ENCODE results near the gene CD226.
"Not testable (repeated sequence)": the region's sequence is repeated elsewhere in the genome, so short reads cannot be mapped to it uniquely, and the experiment has no call there.

Gene CD226

DNA sequence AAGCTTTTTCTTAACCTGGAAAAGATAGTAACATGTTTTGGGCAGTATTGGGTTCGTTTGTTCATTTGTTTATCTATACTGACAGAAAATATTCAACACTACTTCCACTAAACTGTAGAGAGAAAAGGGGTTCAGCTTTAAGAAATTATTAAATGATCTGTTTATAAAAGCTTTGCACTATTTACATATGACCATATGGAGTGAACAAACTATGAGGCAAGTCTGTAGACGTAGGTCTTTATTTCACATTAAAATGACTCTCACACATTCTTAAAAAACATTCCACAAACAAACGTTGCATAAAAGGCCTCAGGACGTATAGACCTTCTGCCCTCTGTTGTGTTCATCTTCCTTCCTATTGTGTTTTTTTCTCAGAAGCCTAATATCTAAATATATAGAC lies 94.6 kb downstream of the CD226 start:
- no peaks in the 10 kb centered on the region for H3K36me3 ChIP-seq (ENCODE audit: insufficient read depth, low read length)
- H3K9ac ChIP-seq (ENCODE audit: low read length) = no peak overlapping the region
- H3K27me3 ChIP-seq (ENCODE audit: control insufficient read depth in 1 of 2, insufficient read depth in 2 of 2, low read length in 2 of 2) = no peaks in the 10 kb centered on the region
- H3K4me1 ChIP-seq (ENCODE audit: insufficient read depth, low read length) = no peaks in the 10 kb centered on the region
- no peaks in the 10 kb centered on the region for H3K9me3 ChIP-seq (ENCODE audit: low read length)
- no peak overlapping the region for H3K27ac ChIP-seq (ENCODE audit: low read depth, low read length)
- no peak overlapping the region for H3K4me3 ChIP-seq (ENCODE audit: low read depth in 1 of 2, low read length in 2 of 2)

DNA sequence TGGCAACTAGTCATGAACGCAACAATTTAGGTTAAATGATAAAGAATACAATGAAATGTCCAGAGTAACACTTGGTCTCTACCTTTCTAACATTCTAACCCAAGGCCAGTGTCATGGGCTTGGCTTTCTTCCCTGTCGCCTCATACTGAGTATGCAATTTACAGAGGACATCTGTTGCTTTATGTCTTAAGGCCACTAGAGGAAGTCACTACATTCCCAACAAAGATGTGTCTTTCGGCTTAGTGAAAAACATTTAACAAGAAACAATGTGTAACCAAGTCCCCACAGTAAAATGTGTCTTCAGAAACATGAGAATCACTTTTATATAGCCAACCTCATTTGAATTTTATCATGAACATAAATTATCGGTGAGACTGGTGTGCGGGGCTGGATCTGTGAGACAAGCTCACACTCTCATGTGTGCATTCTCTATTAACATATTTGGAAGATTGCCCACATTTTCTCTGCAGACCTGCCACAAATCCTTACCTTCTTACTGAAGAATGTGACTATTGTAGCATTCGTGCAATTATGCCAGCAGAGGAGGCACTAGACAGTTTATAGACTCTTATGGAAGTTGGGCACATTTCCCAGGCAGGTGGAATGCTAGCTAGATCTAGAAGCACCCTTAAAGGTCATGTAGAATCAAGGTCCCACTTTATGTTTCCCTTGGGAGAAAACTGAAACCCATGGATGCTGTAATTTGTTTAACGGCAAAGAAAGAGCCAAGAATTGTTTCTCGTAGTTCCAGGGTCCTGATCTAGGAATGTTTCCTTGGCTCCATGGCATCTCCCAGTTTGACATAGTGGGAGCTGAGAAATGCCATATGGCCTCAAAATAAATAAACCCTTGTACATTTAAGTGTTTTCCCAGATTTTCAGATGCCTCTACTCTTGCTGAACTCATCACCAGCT lies 101.8 kb downstream of the CD226 start:
- Histone ChIP-seq H3K9ac (ENCODE audit: low read length) (no peak overlapping the region), H3K4me1 (ENCODE audit: insufficient read depth, low read length) (peaks cover 14% of the 10 kb centered on the region), H3K4me3 (ENCODE audit: low read depth in 1 of 2, low read length in 2 of 2) (no peak overlapping the region), H3K27me3 (ENCODE audit: control insufficient read depth in 1 of 2, insufficient read depth in 2 of 2, low read length in 2 of 2) (no peaks in the 10 kb centered on the region), H3K36me3 (ENCODE audit: insufficient read depth, low read length) (no peaks in the 10 kb centered on the region), H3K9me3 (ENCODE audit: low read length) (no peaks in the 10 kb centered on the region), H3K27ac (ENCODE audit: low read depth, low read length) (no peak overlapping the region)

DNA sequence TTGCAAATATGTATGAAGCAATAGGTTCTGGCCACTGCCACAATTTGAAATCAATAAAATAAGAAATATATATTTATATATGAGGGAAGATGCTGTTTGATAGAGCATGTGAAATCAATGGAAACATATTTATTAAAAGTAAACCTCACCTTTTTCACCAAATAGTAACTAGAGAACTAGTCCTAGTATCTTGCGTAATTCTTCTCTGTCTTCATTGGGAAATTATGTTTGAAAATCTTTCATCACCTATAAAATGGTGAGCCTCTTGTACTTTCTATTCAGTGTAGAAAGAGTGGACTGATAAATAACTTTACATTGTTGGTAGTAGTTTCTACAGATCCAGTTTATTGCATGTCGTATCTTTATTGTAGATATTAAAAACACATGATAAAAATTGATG lies 103.0 kb downstream of the CD226 start:
- Histone ChIP-seq H3K4me3 (ENCODE audit: low read depth in 1 of 2, low read length in 2 of 2) (no peak overlapping the region), H3K9ac (ENCODE audit: low read length) (no peak overlapping the region), H3K27ac (ENCODE audit: low read depth, low read length) (no peak overlapping the region), H3K4me1 (ENCODE audit: insufficient read depth, low read length) (peaks cover 14% of the 10 kb centered on the region), H3K27me3 (ENCODE audit: control insufficient read depth in 1 of 2, insufficient read depth in 2 of 2, low read length in 2 of 2) (no peaks in the 10 kb centered on the region), H3K36me3 (ENCODE audit: insufficient read depth, low read length) (no peaks in the 10 kb centered on the region), H3K9me3 (ENCODE audit: low read length) (no peaks in the 10 kb centered on the region)

DNA sequence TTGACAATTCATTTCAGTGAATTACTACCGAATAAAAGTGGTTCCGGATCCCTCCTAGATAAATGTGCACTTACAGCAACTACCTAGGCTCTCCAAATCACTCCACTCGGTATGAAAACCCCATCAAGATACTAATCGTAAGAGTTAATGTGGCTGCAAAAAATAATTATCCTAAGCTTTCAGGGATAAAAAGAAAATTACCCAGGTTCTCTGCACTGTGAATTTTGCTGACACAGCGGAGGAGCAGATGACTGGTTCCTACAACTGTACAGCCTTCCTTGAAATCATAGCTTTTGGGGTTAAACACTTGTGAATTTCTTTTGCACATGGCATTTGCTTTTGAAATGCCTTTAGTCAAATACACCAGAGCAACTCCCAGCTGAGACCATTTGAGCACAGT lies 104.7 kb downstream of the CD226 start:
- Histone ChIP-seq H3K27me3 (ENCODE audit: control insufficient read depth in 1 of 2, insufficient read depth in 2 of 2, low read length in 2 of 2) (no peaks in the 10 kb centered on the region), H3K4me3 (ENCODE audit: low read depth in 1 of 2, low read length in 2 of 2) (no peak overlapping the region), H3K27ac (ENCODE audit: low read depth, low read length) (no peak overlapping the region), H3K36me3 (ENCODE audit: insufficient read depth, low read length) (no peaks in the 10 kb centered on the region), H3K9ac (ENCODE audit: low read length) (no peak overlapping the region), H3K4me1 (ENCODE audit: insufficient read depth, low read length) (peaks cover 14% of the 10 kb centered on the region), H3K9me3 (ENCODE audit: low read length) (no peaks in the 10 kb centered on the region)

DNA sequence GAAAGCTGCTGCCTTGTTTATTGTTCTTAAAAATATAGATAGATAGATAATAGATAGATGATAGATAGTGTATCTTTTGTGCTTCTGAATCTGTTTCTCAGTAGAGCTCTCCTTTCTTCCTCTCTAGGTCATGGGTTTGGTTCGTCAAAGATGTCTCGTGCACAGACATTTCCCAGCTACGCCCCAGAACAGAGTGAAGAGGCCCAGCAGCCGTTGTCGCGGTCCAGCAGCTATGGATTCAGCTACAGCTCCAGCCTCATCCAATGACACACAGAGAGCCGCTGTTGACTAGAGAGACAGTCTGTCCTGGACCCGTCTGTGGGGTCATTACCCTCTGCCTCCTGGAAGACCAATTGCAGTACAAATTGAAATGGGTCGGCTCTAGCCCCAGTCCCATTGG lies 106.6 kb downstream of the CD226 start:
- H3K27ac ChIP-seq (ENCODE audit: low read depth, low read length) = no peak overlapping the region
- H3K9me3 ChIP-seq (ENCODE audit: low read length) = no peaks in the 10 kb centered on the region
- no peaks in the 10 kb centered on the region for H3K36me3 ChIP-seq (ENCODE audit: insufficient read depth, low read length)
- H3K9ac ChIP-seq (ENCODE audit: low read length) = no peak overlapping the region
- no peaks in the 10 kb centered on the region for H3K27me3 ChIP-seq (ENCODE audit: control insufficient read depth in 1 of 2, insufficient read depth in 2 of 2, low read length in 2 of 2)
- H3K4me3 ChIP-seq (ENCODE audit: low read depth in 1 of 2, low read length in 2 of 2) = no peak overlapping the region
- H3K4me1 ChIP-seq (ENCODE audit: insufficient read depth, low read length) = peaks cover 8% of the 10 kb centered on the region

DNA sequence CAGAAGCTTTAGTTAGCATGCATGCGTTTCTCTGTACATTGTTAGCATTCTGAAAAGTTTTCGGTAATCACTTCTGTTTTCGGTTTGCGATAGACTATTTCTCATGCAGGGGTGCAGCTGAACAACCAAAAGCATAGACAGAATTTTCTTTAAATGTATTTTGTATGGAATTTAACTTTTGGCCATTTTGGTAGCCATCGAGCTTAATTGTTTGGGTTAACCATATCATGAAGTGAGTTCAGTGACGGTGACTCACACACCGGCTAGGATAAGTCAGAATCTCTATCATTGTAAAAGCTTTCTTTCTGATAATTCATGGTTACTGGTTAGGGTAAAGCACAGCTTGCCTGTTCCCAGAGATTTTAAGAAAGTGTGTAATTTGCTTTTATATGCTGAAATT lies 107.2 kb downstream of the CD226 start:
- Histone ChIP-seq H3K4me1 (ENCODE audit: insufficient read depth, low read length) (peaks cover 2% of the 10 kb centered on the region), H3K9me3 (ENCODE audit: low read length) (no peaks in the 10 kb centered on the region), H3K9ac (ENCODE audit: low read length) (no peak overlapping the region), H3K36me3 (ENCODE audit: insufficient read depth, low read length) (no peaks in the 10 kb centered on the region), H3K27me3 (ENCODE audit: control insufficient read depth in 1 of 2, insufficient read depth in 2 of 2, low read length in 2 of 2) (no peaks in the 10 kb centered on the region), H3K4me3 (ENCODE audit: low read depth in 1 of 2, low read length in 2 of 2) (no peak overlapping the region), H3K27ac (ENCODE audit: low read depth, low read length) (no peak overlapping the region)

DNA sequence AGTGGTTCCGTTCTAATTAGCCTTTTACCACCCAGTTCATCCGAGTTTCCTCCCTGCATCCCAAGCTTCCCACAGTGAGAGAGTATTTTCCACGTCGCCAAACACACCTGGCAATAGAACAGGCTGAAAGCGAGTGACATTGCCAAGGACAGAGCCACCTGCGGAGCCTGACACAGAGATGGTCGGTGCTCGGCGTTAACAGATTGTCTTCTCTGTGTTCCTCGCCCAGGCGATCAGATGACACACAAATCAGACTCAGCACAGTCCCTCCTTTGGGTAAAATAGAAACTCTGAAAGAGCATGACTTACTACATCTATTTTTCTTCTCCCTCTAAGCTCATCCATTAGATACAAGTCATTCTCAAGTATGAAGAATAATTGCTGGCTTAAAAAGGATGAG lies 107.7 kb downstream of the CD226 start:
- Histone ChIP-seq H3K4me1 (ENCODE audit: insufficient read depth, low read length) (no peaks in the 10 kb centered on the region), H3K9ac (ENCODE audit: low read length) (no peak overlapping the region), H3K9me3 (ENCODE audit: low read length) (no peaks in the 10 kb centered on the region), H3K27me3 (ENCODE audit: control insufficient read depth in 1 of 2, insufficient read depth in 2 of 2, low read length in 2 of 2) (no peaks in the 10 kb centered on the region), H3K4me3 (ENCODE audit: low read depth in 1 of 2, low read length in 2 of 2) (no peak overlapping the region), H3K36me3 (ENCODE audit: insufficient read depth, low read length) (no peaks in the 10 kb centered on the region), H3K27ac (ENCODE audit: low read depth, low read length) (no peak overlapping the region)

DNA sequence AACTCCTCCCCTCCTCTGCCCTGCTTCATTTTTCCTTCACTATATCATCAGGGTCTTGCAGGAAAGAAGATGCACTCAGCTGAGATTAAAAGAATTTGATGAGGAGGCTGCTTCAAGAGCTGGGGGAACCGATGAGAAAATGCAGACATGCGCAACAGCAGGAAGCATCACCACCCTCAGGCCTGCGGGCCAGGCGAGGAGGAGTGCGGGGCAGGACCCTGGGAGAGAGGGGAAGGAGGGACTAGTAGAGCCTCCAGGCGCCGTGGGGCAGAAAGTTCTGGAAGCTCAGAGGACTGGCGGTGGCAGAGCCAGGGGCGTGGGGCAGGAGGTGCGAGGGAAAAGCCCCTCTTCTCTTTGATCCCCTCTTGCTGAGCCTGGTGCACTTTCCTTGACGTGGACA lies 108.2 kb downstream of the CD226 start:
- H3K4me3 ChIP-seq (ENCODE audit: low read depth in 1 of 2, low read length in 2 of 2) = no peak overlapping the region
- no peak overlapping the region for H3K27ac ChIP-seq (ENCODE audit: low read depth, low read length)
- H3K27me3 ChIP-seq (ENCODE audit: control insufficient read depth in 1 of 2, insufficient read depth in 2 of 2, low read length in 2 of 2) = no peaks in the 10 kb centered on the region
- no peak overlapping the region for H3K9ac ChIP-seq (ENCODE audit: low read length)
- no peaks in the 10 kb centered on the region for H3K36me3 ChIP-seq (ENCODE audit: insufficient read depth, low read length)
- H3K4me1 ChIP-seq (ENCODE audit: insufficient read depth, low read length) = no peaks in the 10 kb centered on the region
- no peaks in the 10 kb centered on the region for H3K9me3 ChIP-seq (ENCODE audit: low read length)

DNA sequence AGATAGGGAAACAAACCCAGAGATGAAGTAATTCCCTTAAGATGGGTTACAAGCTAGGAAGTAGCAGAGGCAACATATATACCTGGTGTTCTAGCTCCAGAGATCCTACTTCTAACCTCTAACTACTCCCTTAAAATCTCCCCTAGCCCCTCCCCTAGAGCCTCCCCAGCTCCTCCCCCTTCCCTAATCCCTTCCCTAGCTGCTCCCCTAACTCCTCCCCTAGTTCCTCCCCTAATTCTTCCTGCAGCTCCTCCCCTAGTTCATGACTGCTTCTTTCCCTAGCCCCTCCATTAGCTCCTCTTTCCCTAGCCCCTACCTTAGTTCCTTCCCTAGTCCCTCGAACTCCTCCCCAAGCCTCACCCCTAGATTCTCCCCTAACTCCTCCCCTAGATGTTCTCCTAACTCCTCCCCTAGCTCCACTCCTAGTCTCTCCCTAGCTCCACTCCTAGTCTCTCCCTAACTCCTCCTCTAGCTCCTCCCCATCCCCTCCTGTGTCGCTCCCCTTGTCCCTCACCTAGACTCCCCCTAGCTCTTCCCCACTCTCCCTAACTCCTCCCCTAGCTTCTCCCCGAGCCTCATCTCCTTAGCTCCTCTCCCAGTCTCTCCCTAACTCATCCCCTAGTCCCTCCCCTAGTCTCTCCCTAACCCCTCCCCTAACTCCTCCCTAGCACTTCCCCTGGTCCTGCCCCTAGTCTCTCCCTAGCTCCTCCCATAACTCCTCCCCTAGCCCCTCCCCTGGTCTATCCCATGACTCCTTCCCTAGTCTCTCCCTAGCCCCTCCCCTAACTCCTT lies 108.9 kb downstream of the CD226 start:
- Histone ChIP-seq H3K9ac (ENCODE audit: low read length) (no peak overlapping the region), H3K9me3 (ENCODE audit: low read length) (no peaks in the 10 kb centered on the region), H3K27ac (ENCODE audit: low read depth, low read length) (no peak overlapping the region), H3K4me1 (ENCODE audit: insufficient read depth, low read length) (no peaks in the 10 kb centered on the region), H3K36me3 (ENCODE audit: insufficient read depth, low read length) (no peaks in the 10 kb centered on the region), H3K4me3 (ENCODE audit: low read depth in 1 of 2, low read length in 2 of 2) (no peak overlapping the region), H3K27me3 (ENCODE audit: control insufficient read depth in 1 of 2, insufficient read depth in 2 of 2, low read length in 2 of 2) (no peaks in the 10 kb centered on the region)

DNA sequence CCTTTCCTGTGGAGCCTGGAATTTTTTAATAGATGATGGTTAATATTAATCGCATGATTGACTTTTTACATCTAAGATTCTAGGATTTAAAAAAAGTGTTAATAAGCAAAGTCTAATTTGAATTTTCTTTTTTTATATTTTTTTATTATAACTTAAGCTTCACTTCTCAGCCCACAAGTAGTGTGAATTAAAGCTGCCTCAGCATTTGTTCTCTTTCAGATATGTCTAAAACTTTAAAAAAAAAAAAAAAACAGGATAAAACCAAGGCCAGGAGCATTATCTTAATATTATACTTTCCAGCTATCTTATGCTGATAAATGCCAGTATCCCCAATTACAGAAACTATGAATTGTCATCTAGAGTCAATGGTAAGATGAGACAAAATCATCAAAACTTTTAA lies 109.7 kb downstream of the CD226 start:
- Histone ChIP-seq H3K4me1 (ENCODE audit: insufficient read depth, low read length) (no peaks in the 10 kb centered on the region), H3K36me3 (ENCODE audit: insufficient read depth, low read length) (no peaks in the 10 kb centered on the region), H3K27ac (ENCODE audit: low read depth, low read length) (no peak overlapping the region), H3K27me3 (ENCODE audit: control insufficient read depth in 1 of 2, insufficient read depth in 2 of 2, low read length in 2 of 2) (no peaks in the 10 kb centered on the region), H3K9ac (ENCODE audit: low read length) (no peak overlapping the region), H3K4me3 (ENCODE audit: low read depth in 1 of 2, low read length in 2 of 2) (no peak overlapping the region), H3K9me3 (ENCODE audit: low read length) (no peaks in the 10 kb centered on the region)

DNA sequence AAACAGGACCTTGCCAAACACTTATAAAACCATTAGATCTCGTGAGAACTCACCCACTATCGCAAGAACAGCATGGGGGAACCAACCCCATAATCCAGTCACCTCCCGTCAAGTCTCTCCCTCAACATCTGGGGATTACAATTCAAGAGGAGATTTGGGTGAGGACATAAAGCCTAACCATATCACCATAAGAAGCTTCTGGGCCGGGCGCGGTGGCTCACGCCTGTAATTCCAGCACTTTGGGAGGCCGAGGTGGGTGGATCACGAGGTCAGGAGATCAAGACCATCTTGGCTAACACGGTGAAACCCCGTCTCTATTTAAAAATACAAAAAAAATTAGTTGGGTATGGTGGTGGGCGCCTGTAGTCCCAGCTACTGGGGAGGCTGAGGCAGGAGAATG lies 112.7 kb downstream of the CD226 start:
- H3K36me3 ChIP-seq (ENCODE audit: insufficient read depth, low read length); H3K27ac ChIP-seq (ENCODE audit: low read depth, low read length); H3K4me1 ChIP-seq (ENCODE audit: insufficient read depth, low read length); H3K9me3 ChIP-seq (ENCODE audit: low read length); H3K27me3 ChIP-seq (ENCODE audit: control insufficient read depth in 1 of 2, insufficient read depth in 2 of 2, low read length in 2 of 2); H3K4me3 ChIP-seq (ENCODE audit: low read depth in 1 of 2, low read length in 2 of 2); H3K9ac ChIP-seq (ENCODE audit: low read length): not testable (repeated sequence)
